Bladder microvascular endothelial cell (primary cell): Measurements from ENCODE around the gene ARMC6. TPM values are rescaled to one million over a fixed set of nuclear protein-coding genes. Genes with fewer than 3 reads are reported as not detected.

Source experiments
- total RNA-seq: library from RNA; depleted of rRNA; stranded (reverse); fragments of >200 nt; gene quantifications from 2 replicates; pipeline ENCODE4 v1.2.3, GENCODE V29; 2014

ARMC6 gene
- total RNA-seq, result 43.5 and 70.7 TPM in 2 replicates

DNA sequence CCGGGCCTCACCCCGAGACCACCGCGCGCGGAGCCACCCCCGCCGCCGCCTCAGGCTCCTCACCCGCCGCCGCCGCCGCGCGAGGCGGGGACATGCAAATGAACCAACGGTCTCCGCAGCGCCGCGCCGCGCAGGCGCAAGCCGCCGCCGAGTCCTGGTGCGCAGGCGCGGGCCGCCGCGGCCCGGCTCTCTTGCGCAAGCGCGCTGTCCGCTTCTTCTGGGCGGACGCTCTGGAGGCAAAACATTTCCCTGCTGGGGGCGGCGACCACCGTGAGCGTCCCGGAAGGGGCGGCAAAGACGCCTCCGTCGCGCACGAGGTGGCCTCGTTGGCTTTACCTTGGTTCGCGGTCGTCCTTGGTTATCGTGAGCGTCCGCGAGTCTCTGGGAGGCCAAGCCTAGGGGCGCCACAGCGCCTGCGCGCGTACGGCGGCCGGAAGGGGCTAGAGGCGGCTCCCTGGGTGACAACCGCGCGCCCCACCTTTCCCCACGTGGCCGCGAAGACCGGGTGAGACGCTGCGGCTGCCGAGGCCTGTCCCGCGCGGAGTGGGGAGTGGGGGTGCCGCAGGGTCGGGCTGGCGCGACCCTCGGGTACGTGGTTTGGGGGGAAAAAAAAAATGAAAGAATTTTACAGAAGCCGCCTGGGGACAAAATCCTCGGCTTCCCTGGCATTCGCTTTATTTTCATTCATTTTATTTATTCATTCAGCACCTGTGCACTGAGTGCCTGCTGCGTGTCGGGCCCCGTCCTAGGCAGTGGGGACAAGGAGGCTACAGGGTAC is at the start of gene ARMC6, which contains the start of gene SUGP2:
TSS of gene ARMC6 (plus strand) at position 178 of the 778 bp plus-strand sequence. CDS start 607 bp downstream, outside the sequence.
TSS of gene SUGP2 (minus strand) at position 92 of the 778 bp plus-strand sequence. CDS start 2,446 bp downstream, outside the sequence.

DNA sequence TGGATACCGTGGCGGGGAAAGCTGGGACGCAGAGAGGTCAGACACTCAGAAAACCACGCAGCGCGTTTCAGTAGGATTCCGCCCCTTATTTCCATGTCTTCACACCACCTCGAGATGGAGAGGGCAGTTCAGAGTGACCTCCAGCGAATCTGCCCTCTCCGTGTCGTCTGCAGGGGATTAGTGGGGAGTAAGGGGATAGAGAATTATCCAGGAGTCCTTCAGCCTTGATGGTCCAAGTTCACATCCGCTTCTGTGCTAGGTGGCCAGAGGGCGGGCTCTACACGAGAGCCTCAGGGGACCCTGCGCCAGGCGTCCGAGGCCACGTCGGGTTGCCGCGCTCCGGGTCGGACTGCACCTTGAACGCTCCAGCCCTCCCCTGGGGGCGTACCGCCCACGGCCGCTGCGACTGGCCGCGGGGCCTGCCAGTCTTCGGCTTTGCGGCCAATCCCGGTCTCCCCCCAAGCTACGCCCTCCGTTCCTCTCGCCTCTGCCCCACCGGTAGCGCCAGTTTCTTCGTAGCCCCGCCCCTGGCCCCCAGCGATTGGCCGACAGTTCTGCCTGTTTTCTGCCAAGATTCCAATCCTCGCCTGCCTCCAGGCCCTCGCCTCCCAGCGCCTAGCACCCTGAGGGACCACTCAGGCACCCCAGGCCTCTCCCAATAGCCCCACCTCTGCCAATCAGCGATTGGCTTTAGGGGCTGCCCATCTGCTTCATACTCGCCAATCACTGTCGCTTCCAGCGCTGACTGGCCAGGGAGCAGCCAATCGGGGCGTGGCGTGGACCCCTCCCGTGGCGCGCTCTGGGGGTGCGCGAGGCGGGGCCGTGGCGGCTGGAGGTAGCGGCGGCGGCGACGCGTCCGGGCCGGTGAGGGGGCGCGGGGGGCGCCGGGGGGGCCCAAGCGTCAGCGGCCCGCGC is 30.0 kb downstream of the ARMC6 start, which contains the start of gene SLC25A42:
TSS of gene SLC25A42 (plus strand) at position 812 of the 915 bp plus-strand sequence. CDS start 32,131 bp downstream, outside the sequence.

Other genes with a start within 250 kb of the ARMC6 start
- not detected in 2 replicates for gene COMP, start 242.3 kb upstream of the ARMC6 start, total RNA-seq
- gene UPF1, start 201.6 kb upstream of the ARMC6 start, total RNA-seq, result 42.3 and 120 TPM in 2 replicates
- 1.3 and 5.7 TPM in 2 replicates for gene CERS1, start 137.4 kb upstream of the ARMC6 start, total RNA-seq
- gene COPE, start 114.2 kb upstream of the ARMC6 start, total RNA-seq, result 155 and 192 TPM in 2 replicates
- 43.4 and 59.8 TPM in 2 replicates for gene DDX49, start 113.9 kb upstream of the ARMC6 start, total RNA-seq
- gene HOMER3, start 92.4 kb upstream of the ARMC6 start, total RNA-seq, result 128 and 226 TPM in 2 replicates
- 11.8 and 31.0 TPM in 2 replicates for gene SUGP2, start 86 bp upstream of the ARMC6 start, total RNA-seq
- 2.6 and 4.8 TPM in 2 replicates for gene SLC25A42, start 30.4 kb downstream of the ARMC6 start, total RNA-seq
- 15.5 and 24.7 TPM in 2 replicates for gene TMEM161A, start 104.9 kb downstream of the ARMC6 start, total RNA-seq
- gene MEF2B, start 136.7 kb downstream of the ARMC6 start, total RNA-seq, result not detected in 2 replicates
- gene BORCS8, start 158.5 kb downstream of the ARMC6 start, total RNA-seq, result 13.4 and 15.7 TPM in 2 replicates
- gene RFXANK, start 158.7 kb downstream of the ARMC6 start, total RNA-seq, result 63.9 and 72.1 TPM in 2 replicates
- 11.8 and 15.3 TPM in 2 replicates for gene NR2C2AP, start 169.8 kb downstream of the ARMC6 start, total RNA-seq
- not detected in 2 replicates for gene NCAN, start 178.4 kb downstream of the ARMC6 start, total RNA-seq
- not detected in 2 replicates for gene TM6SF2, start 239.7 kb downstream of the ARMC6 start, total RNA-seq